Stomach (tissue), 4 donors: ENCODE data around the gene ZC3H6.

Source experiments
- EP300 ChIP-seq: sonication (generic); formaldehyde crosslinking; IDR thresholded peaks from one replicate; pipeline ENCODE4 v1.6.1; 2017; ENCODE audit warnings: antibody characterized with exemption
- POLR2A ChIP-seq, 4 donors: fragments of 450-650 bp; IDR thresholded peaks; one replicate each; pipeline ENCODE4 v1.6.1; 2016; ENCODE audit warnings: antibody characterized with exemption in 4 of 4, control low read depth in 2 of 4, mild to moderate bottlenecking in 1 of 4, moderate library complexity in 1 of 4
- POLR2AphosphoS5 ChIP-seq, 3 donors: sonication (generic); formaldehyde crosslinking; IDR thresholded peaks; one replicate each; pipeline ENCODE4 v1.6.1; 2016; ENCODE audit warnings: antibody characterized with exemption in 3 of 3
- TF ChIP-seq, protein P1 (sequence below), 7 experiments: fragments of 450-650 bp in 4 of 7; fragments of 200-600 bp in 3 of 7; sonication (generic) in 3 of 7; IDR thresholded peaks; one replicate each; pipeline ENCODE4 v1.5.1; 2016 to 2019; ENCODE audit warnings: antibody characterized with exemption in 7 of 7, control low read depth in 2 of 7, mild to moderate bottlenecking in 1 of 7

DNA sequence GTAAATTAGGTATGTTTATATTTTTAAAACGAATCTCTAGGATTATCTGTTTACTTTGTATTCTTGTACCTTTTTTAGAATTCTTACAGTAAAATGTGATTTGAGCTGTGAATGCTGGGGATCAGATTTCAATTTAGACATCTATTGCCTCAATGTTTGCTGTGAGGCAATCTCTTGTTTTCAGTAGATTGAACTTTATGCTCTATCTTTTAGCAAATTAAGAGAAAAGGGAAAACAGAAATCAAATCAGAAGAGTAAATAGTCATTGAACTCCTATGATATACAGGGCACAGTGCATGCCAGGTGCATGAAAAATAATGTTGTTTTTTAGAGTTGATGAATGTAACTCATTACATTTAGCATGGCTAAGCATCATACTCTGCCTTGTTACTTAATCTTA, 39.5 kb downstream of the ZC3H6 start:
- TF ChIP-seq, protein P1, sequence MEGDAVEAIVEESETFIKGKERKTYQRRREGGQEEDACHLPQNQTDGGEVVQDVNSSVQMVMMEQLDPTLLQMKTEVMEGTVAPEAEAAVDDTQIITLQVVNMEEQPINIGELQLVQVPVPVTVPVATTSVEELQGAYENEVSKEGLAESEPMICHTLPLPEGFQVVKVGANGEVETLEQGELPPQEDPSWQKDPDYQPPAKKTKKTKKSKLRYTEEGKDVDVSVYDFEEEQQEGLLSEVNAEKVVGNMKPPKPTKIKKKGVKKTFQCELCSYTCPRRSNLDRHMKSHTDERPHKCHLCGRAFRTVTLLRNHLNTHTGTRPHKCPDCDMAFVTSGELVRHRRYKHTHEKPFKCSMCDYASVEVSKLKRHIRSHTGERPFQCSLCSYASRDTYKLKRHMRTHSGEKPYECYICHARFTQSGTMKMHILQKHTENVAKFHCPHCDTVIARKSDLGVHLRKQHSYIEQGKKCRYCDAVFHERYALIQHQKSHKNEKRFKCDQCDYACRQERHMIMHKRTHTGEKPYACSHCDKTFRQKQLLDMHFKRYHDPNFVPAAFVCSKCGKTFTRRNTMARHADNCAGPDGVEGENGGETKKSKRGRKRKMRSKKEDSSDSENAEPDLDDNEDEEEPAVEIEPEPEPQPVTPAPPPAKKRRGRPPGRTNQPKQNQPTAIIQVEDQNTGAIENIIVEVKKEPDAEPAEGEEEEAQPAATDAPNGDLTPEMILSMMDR (IDR thresholded peaks at IDR 0.05): no peak
- TF ChIP-seq EP300 (no peak), POLR2AphosphoS5 (IDR thresholded peaks at IDR 0.05) (no peak), POLR2A (IDR thresholded peaks at IDR 0.05) (no peak)
